ENCODE data around the gene SNTA1. TPM values are rescaled to one million over a fixed set of nuclear protein-coding genes. Genes with fewer than 3 reads are reported as not detected.

The SNTA1 gene
- total and polyA plus RNA-seq, 9 of the 15 experiments (the other 6 are each of a cell fraction or from before 2014, with no cell fraction given): 1.2 to 40.8 (median 20.3) TPM

- no peak overlapping the region for H3K4me2 ChIP-seq (ENCODE audit: insufficient read depth, low read length)
- ChIA-PET POLR2A (no interaction called here), CTCF (ENCODE audit: low intra/inter-chr PET ratio) (no interaction called here)
- in situ Hi-C loops (cut with MboI) (no loop called here), intact Hi-C loops (cut with micrococcal nuclease) (no loop called here)
- TF ChIP-seq E4F1 (CRISPR knock-in tag; IDR thresholded peaks at IDR 0.05; ENCODE audit: borderline replicate concordance): no peak
- no peak for TF ChIP-seq CHD4 (IDR thresholded peaks at IDR 0.05; ENCODE audit: insufficient read depth, insufficient replicate concordance, low read depth, low read length, poor library complexity, severe bottlenecking)
- H3K79me2 ChIP-seq (ENCODE audit: control insufficient read depth, insufficient read depth, low read length): no peaks in the 10 kb centered on the region
- no TSS peak for BruUV-seq (replicated peaks)
- DNase-seq (ENCODE audit: extremely low read depth in 1 of 4, low spot score in 3 of 4) (no peak), ATAC-seq (no peak), FAIRE-seq (no peak)
- no peak overlapping the region for H2AFZ ChIP-seq (ENCODE audit: low read depth, low read length)
- H4K20me1 ChIP-seq (replicated peaks; ENCODE audit: control insufficient read depth, insufficient read depth, low read length): no peaks in the 10 kb centered on the region
- H3K27ac ChIP-seq (ENCODE audit: extremely low read depth, low read depth, low read length): no peak overlapping the region
- no peaks in the 10 kb centered on the region for H3K9me3 ChIP-seq (replicated peaks; ENCODE audit: control insufficient read depth, insufficient read depth, low read depth, low read length)
- no peaks in the 10 kb centered on the region for H3K9me1 ChIP-seq (ENCODE audit: control insufficient read depth, insufficient read depth, low read length)
- no peak overlapping the region for H3K4me3 ChIP-seq
- 79% methylated on average over 6 of the region's 7 CpGs for WGBS (ENCODE audit: insufficient coverage, low coverage, missing lambda C conversion rate)
- peaks cover 62% of the 10 kb centered on the region for H3K36me3 ChIP-seq (ENCODE audit: control insufficient read depth, insufficient read depth, low read length)
- H3K9ac ChIP-seq (ENCODE audit: insufficient read depth in 1 of 2, low read depth in 2 of 2, low read length in 2 of 2): no peak overlapping the region
- no peaks in the 10 kb centered on the region for H3K4me1 ChIP-seq (replicated peaks in 1 of 2; ENCODE audit: control insufficient read depth in 2 of 2, insufficient read depth in 2 of 2, low read length in 2 of 2)
- H3K27me3 ChIP-seq (ENCODE audit: control insufficient read depth in 2 of 2, insufficient read depth in 2 of 2, low read length in 2 of 2): no peaks in the 10 kb centered on the region
Measured at GRCh38 chr20:33387177-33387576, 56.4 kb downstream of the SNTA1 start.

- FAIRE-seq (no peak), ATAC-seq (no peak), DNase-seq (ENCODE audit: extremely low read depth in 1 of 4, low spot score in 3 of 4) (no peak)
- in situ Hi-C loops (cut with MboI): no loop called here
- Histone ChIP-seq H3K4me3 (no peak overlapping the region), H3K79me2 (ENCODE audit: control insufficient read depth, insufficient read depth, low read length) (no peaks in the 10 kb centered on the region), H3K9me1 (ENCODE audit: control insufficient read depth, insufficient read depth, low read length) (no peaks in the 10 kb centered on the region), H3K4me1 (replicated peaks in 1 of 2; ENCODE audit: control insufficient read depth in 2 of 2, insufficient read depth in 2 of 2, low read length in 2 of 2) (no peaks in the 10 kb centered on the region), H3K27ac (ENCODE audit: extremely low read depth, low read depth, low read length) (no peak overlapping the region), H3K9ac (ENCODE audit: insufficient read depth in 1 of 2, low read depth in 2 of 2, low read length in 2 of 2) (no peak overlapping the region), H4K20me1 (replicated peaks; ENCODE audit: control insufficient read depth, insufficient read depth, low read length) (no peaks in the 10 kb centered on the region), H3K4me2 (ENCODE audit: insufficient read depth, low read length) (no peak overlapping the region), H2AFZ (ENCODE audit: low read depth, low read length) (no peak overlapping the region), H3K36me3 (ENCODE audit: control insufficient read depth, insufficient read depth, low read length) (peaks cover 62% of the 10 kb centered on the region), H3K27me3 (ENCODE audit: control insufficient read depth in 2 of 2, insufficient read depth in 2 of 2, low read length in 2 of 2) (no peaks in the 10 kb centered on the region), H3K9me3 (replicated peaks; ENCODE audit: control insufficient read depth, insufficient read depth, low read depth, low read length) (no peaks in the 10 kb centered on the region)
- WGBS (ENCODE audit: insufficient coverage, low coverage, missing lambda C conversion rate): 100% methylated on average over 1 of the region's 1 CpG
- ChIA-PET POLR2A (no interaction called here), CTCF (ENCODE audit: low intra/inter-chr PET ratio) (no interaction called here)
- intact Hi-C loops (cut with micrococcal nuclease): no loop called here
- no TSS peak for BruUV-seq (replicated peaks)
- TF ChIP-seq ARID3A (IDR thresholded peaks at IDR 0.05; ENCODE audit: borderline replicate concordance, low read depth, low read length) (no peak), POLR2G (IDR thresholded peaks at IDR 0.05; ENCODE audit: low read depth, low read length) (no peak), TAF1 (IDR thresholded peaks at IDR 0.05; ENCODE audit: control insufficient read depth, extremely low read depth, insufficient read depth, low read length, severe bottlenecking) (no peak), WHSC1 (IDR thresholded peaks at IDR 0.05; ENCODE audit: low read length) (no peak), TBL1XR1 (IDR thresholded peaks at IDR 0.05; ENCODE audit: low read length in 2 of 2) (no peak), SLC30A9 (CRISPR knock-in tag; IDR thresholded peaks at IDR 0.05) (no peak), ZC3H8 (IDR thresholded peaks at IDR 0.05) (no peak), CBX1 (IDR thresholded peaks at IDR 0.05; ENCODE audit: low read depth) (no peak), GABPB2 (CRISPR knock-in tag; conservative IDR thresholded peaks at IDR 0.05) (no peak), POLR3G (IDR thresholded peaks at IDR 0.05; ENCODE audit: extremely low read depth, insufficient read length, insufficient replicate concordance) (no peak), HMGN3 (IDR thresholded peaks at IDR 0.05; ENCODE audit: borderline replicate concordance, extremely low read depth, insufficient read length, low read depth, low read length) (no peak)
Measured at GRCh38 chr20:33386673-33387072, 56.9 kb downstream of the SNTA1 start.
